T follicular helper cell (primary cell): Measurements from ENCODE around the gene IDUA.
"Not testable (repeated sequence)": the region's sequence is repeated elsewhere in the genome, so short reads cannot be mapped to it uniquely, and the experiment has no call there.

Experiments used
- DNase-seq: peaks from one replicate; pipeline ENCODE4 v3.0.0-alpha.2; 2020; ENCODE audit warnings: low read depth

Gene IDUA

DNA sequence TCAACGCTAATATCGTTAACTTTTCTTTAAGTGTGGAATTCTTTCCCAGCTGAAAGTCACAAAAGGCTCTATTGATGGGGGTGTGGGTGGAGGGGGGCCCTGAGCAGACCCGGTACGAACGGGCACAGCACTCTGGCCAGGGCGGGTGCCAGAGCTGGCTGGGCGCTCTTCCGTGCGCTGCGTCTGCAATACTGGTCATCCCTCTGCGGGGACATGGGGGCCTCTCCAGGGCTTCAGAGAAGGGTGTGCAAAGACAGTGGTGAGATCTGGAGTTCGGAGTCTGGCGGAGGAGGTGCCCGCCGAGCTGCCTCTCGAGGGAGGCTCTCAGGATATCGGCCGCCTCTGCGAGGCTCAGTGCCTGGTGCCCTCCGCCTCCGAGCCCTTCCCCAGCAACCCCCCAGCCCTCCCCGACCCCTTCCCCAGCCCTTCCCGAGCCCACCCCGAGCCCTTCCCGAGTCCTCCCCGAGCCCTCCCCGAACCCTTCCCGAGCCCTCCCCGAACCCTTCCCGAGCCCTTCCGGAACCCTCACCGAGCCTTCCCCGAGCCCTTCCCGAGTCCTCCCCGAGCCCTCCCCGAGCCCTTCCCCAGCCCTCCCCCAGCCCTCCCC is 58.9 kb downstream of the IDUA start:
- no peak for DNase-seq

- not testable (repeated sequence) for DNase-seq
Observed at GRCh38 chr4:1046581-1047011, 59.8 kb downstream of the IDUA start.

DNA sequence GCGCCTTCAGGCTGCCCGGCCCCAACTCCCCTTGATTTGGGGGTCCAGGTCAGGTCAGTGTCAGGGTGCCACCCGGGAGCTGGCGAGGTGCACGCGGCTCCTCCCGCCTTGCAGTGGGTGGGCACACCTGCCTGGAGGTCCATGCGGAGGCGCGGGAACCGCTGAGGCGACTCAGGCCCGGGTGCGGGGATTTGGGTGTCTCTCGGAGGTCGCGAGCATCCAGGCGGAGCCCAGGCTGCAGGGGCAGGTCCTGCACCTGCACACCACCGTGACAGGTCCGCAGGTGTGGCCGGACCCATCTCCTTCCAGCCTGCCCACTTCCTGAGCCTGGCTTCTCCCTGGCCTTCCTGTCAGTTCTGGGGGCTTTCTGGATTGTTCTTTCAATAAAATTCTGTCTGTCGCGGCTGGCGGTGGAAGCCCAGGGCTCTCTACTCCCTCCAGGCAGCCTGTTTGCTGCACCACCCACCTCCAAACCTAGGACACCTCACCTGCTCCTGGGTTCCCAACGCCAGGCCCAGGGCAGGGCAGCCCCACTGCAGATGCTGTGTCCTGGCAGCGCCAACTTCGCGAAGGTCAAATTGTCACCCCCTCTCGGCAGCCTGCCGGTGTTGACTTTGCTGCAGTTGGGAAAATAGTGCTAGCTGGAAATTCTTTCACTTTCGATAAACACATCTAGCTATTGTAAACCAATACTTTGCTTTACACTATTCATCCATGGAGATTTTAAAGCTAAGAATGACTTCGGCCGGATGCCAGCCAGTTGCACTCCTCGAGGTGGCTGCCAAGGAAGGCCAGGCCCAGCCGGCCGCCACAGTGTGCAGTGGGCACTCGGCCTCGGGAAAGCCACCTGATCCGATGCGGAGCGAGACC is 60.5 kb downstream of the IDUA start:
- DNase-seq, result no peak

- no peak for DNase-seq
Observed at GRCh38 chr4:1047976-1048772, 61.3 kb downstream of the IDUA start.

GRCh38 chr4:1048773-1049590 is 62.1 kb downstream of the IDUA start:
- DNase-seq, result no peak

DNA sequence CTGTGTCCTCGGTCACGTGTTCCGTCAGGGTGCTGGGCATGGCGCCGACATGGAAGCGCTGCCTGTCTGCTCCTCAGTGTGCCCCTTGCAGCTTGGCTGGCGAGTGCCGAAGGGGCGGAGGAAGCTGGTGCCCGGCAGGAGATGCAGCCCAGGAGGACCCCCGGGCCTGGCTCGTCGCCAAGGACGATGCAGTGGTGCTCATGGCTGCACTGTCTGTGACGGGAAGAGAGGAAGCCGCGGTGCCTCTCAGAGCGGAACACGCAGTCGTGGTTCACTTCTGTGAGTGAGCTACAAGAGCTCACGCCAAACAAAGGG is 62.7 kb downstream of the IDUA start:
- DNase-seq, result no peak

DNA sequence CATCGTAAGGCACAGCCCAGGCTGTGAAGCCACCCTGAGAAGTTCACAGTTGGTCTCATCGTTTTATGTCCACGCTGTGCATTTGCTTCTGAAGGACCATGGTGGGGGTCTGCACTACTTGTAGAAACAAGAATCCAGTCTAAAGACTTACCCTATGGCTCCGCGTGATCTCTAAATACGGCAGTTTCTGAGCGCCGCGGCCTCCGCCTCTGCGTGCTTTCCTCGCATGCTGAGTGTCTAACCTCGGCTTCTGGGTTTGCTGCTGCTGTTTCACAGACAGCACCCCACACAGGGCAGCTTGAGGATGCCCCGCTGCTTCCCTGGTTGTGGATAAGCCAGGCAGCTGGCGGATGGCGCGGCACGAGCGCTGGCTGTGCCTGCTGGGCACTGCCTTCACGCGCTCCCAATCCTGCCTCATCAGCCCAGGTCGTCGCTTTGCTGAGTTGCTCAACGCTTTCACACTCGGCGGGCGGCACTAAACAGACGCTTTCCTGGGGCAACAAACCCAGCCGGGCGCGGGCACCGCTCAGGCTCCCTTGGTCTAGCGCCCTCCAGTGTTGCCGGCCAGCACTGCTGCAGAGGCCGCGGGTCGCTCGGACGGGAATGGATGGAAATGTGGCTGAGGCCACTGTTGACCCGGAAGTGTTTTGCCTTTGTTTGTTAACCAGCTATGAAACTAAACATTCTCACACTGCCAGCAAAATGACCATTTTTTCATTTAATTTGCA is 63.8 kb downstream of the IDUA start:
- no peak for DNase-seq

DNA sequence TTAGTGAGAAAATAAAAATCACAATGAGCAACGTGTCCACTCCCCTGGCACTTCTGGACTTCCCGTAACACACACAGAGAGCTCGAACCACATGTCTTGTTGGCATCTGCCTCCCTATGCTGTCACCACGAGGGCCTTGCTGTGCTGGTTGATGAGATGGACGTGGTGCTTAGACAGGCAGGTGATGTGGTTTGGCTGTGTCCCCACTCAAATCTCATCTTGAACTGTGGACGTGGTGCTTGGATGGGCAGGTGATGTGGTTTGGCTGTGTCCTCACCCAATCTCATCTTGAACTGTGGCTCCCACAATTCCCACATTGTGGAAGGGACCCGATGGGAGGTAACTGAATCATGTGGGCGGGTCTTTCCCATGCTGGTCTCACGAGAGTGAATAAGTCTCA is 64.6 kb downstream of the IDUA start:
- DNase-seq, result no peak

DNA sequence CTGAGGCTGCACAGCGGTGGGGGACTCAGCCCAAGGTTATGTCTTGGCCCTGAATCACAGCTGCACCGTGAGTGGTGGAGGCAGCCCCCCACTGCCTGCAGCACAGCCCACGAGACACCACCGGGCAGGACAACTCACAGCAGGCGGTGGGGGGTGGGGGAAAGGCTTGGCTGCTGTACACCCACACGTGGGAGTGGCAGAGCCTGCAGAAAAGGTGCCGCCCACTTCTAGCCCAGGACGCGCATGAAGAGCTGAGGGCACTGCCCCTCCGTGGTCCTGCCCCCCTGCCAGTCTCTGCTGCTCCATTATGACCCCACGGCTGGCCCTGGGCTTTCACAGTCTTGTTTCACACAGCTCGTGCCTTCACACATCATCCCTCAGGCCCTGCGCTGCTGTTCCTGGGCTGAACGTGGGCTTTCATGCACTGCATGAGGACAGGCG is 65.4 kb downstream of the IDUA start:
- DNase-seq, result no peak

DNA sequence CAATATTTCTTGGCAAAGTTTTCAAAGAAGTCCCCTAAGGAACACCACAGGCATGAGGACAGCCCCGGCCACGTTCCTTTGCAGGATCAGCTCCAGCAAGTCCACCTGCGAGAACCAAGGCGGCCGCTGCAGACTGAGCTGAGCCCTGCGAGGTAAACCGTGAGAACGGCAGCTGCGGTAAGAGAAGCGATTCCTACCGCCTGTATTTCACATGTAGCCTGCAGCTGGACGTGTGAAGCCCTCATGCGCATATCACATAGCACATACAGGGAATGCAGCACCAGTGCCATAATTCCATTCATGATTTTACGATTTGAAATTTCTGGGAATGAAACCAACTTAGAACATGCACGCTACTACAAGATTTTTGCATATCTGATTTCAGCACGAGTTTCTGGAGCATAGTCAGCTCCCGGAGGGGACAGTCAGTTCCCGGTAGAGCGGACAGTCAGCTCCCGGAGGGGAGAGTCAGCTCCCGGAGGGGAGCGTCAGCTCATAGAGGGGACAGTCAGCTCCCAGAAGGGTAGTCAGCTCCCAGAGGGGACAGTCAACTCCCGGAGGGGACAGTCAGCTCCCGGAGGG is 66.3 kb downstream of the IDUA start:
- DNase-seq, result no peak

GRCh38 chr4:1053891-1054290 is 67.0 kb downstream of the IDUA start:
- not testable (repeated sequence) for DNase-seq
